H9 (cell line): Measurements from ENCODE around the gene PPM1J. TPM values are rescaled to one million over a fixed set of nuclear protein-coding genes. Genes with fewer than 3 reads are reported as not detected.

ENCODE experiments used
- DNase-seq: peaks from one replicate; pipeline ENCODE4 v3.0.0-alpha.2; 2017
- H2AFZ ChIP-seq: one replicate; pipeline ENCODE4 v1.6.1; 2013; ENCODE audit warnings: mild to moderate bottlenecking, low read length, control low read depth, moderate library complexity
- H2AK5ac ChIP-seq: 2 replicates; pipeline ENCODE4 v1.6.1; 2013; ENCODE audit warnings: low read length, control low read depth, mixed read lengths; ENCODE audit not compliant: insufficient read length
- H2BK120ac ChIP-seq: one replicate; pipeline ENCODE4 v1.6.1; 2013; ENCODE audit warnings: low read depth, mild to moderate bottlenecking, low read length, control low read depth, inconsistent platforms; ENCODE audit not compliant: poor library complexity, severe bottlenecking
- H2BK12ac ChIP-seq: 2 replicates; pipeline ENCODE4 v1.6.1; 2013; ENCODE audit warnings: low read length, control low read depth, mixed read lengths, low read depth; ENCODE audit not compliant: insufficient read length
- H2BK15ac ChIP-seq: 2 replicates; pipeline ENCODE4 v1.6.1; 2013; ENCODE audit warnings: low read depth, low read length, control low read depth
- H2BK20ac ChIP-seq: one replicate; pipeline ENCODE4 v1.6.1; 2013; ENCODE audit warnings: low read depth, mild to moderate bottlenecking, low read length, control low read depth, inconsistent platforms; ENCODE audit not compliant: poor library complexity, severe bottlenecking
- H2BK5ac ChIP-seq: 2 replicates; pipeline ENCODE4 v1.6.1; 2013; ENCODE audit warnings: low read length, control low read depth, mixed read lengths; ENCODE audit not compliant: insufficient read length
- H3K14ac ChIP-seq: 2 replicates; pipeline ENCODE4 v1.6.1; 2013; ENCODE audit warnings: low read length, control low read depth; ENCODE audit not compliant: insufficient read depth
- H3K18ac ChIP-seq: 2 replicates; pipeline ENCODE4 v1.6.1; 2013; ENCODE audit warnings: low read depth, mild to moderate bottlenecking, mixed read lengths, low read length, control low read depth; ENCODE audit not compliant: insufficient read length
- H3K23ac ChIP-seq: 2 replicates; pipeline ENCODE4 v1.6.1; 2013; ENCODE audit warnings: low read length, control low read depth, mixed read lengths, low read depth; ENCODE audit not compliant: insufficient read length
- H3K23me2 ChIP-seq: 2 replicates; pipeline ENCODE4 v1.6.1; 2013; ENCODE audit warnings: low read depth, mild to moderate bottlenecking, mixed read lengths, low read length, control low read depth; ENCODE audit not compliant: insufficient read length, poor library complexity, severe bottlenecking
- H3K27ac ChIP-seq: 2 replicates; pipeline ENCODE4 v1.5.1; 2013; ENCODE audit warnings: low read length, control low read depth, mixed read lengths, low read depth; ENCODE audit not compliant: insufficient read length
- H3K27me3 ChIP-seq: 2 replicates; pipeline ENCODE4 v1.6.1; 2013; ENCODE audit warnings: low read length, control low read depth, inconsistent platforms; ENCODE audit not compliant: insufficient read depth
- H3K4ac ChIP-seq: 2 replicates; pipeline ENCODE4 v1.6.1; 2013; ENCODE audit warnings: low read depth, mild to moderate bottlenecking, control low read depth, inconsistent platforms, low read length, moderate library complexity
- H3K4me1 ChIP-seq: 2 replicates; pipeline ENCODE4 v1.6.1; 2013; ENCODE audit warnings: low read length, control low read depth, inconsistent platforms; ENCODE audit not compliant: insufficient read depth
- H3K4me2 ChIP-seq: 2 replicates; pipeline ENCODE4 v1.6.1; 2013; ENCODE audit warnings: low read length, control low read depth, mixed read lengths; ENCODE audit not compliant: insufficient read length, insufficient read depth
- H3K56ac ChIP-seq: 2 replicates; pipeline ENCODE4 v1.6.1; 2013; ENCODE audit warnings: low read depth, mild to moderate bottlenecking, mixed read lengths, low read length, control low read depth; ENCODE audit not compliant: insufficient read length
- H3K79me1 ChIP-seq: 2 replicates; pipeline ENCODE4 v1.6.1; 2013; ENCODE audit warnings: low read depth, mild to moderate bottlenecking, moderate library complexity, low read length, control low read depth, inconsistent platforms; ENCODE audit not compliant: insufficient read depth, poor library complexity, severe bottlenecking
- H3K79me2 ChIP-seq: 2 replicates; pipeline ENCODE4 v1.6.1; 2013; ENCODE audit warnings: low read length, control low read depth, inconsistent platforms; ENCODE audit not compliant: insufficient read depth
- H3K9ac ChIP-seq: 2 replicates; pipeline ENCODE4 v1.6.1; 2013; ENCODE audit warnings: low read length, control low read depth, mixed read lengths; ENCODE audit not compliant: insufficient read length; ENCODE audit errors: extremely low read depth
- H3K9me3 ChIP-seq: one replicate; pipeline ENCODE4 v1.6.1; 2013; ENCODE audit warnings: low read depth, low read length, inconsistent platforms; ENCODE audit not compliant: control insufficient read depth
- H3T11ph ChIP-seq: one replicate; pipeline ENCODE4 v1.6.1; 2013; ENCODE audit warnings: mild to moderate bottlenecking, low read length, control low read depth, inconsistent platforms
- H4K20me1 ChIP-seq: one replicate; pipeline ENCODE4 v1.6.1; 2013; ENCODE audit not compliant: control insufficient read depth, insufficient read length, insufficient read depth
- H4K5ac ChIP-seq: 2 replicates; pipeline ENCODE4 v1.6.1; 2013; ENCODE audit warnings: low read depth, mild to moderate bottlenecking, mixed read lengths, low read length, control low read depth; ENCODE audit not compliant: insufficient read length
- H4K8ac ChIP-seq: replicated peaks from 2 replicates; pipeline ENCODE4 v1.6.1; 2013; ENCODE audit warnings: low read length, control low read depth, mixed read lengths, low read depth; ENCODE audit not compliant: insufficient read length
- H4K91ac ChIP-seq: 2 replicates; pipeline ENCODE4 v1.6.1; 2013; ENCODE audit warnings: low read depth, mild to moderate bottlenecking, moderate library complexity, mixed read lengths, low read length, control low read depth; ENCODE audit not compliant: insufficient read length
- H3K27ac Mint-ChIP-seq, 3 experiments: 2 replicates in 2 of 3; 3 replicates in 1 of 3; pipeline ENCODE4 v1.8.0; 2020 to 2021; ENCODE audit warnings: mixed read lengths in 3 of 3, mild to moderate bottlenecking in 1 of 3, moderate library complexity in 1 of 3
- H3K27me3 Mint-ChIP-seq: 2 replicates; pipeline ENCODE4 v1.8.0; 2021; ENCODE audit warnings: low read depth, mild to moderate bottlenecking, moderate library complexity, mixed read lengths
- H3K36me3 Mint-ChIP-seq, 3 experiments: 2 replicates in 2 of 3; 3 replicates in 1 of 3; pipeline ENCODE4 v1.8.0; 2020 to 2021; ENCODE audit warnings: low read depth in 3 of 3, mixed read lengths in 3 of 3; ENCODE audit not compliant: insufficient read depth in 1 of 3
- H3K4me1 Mint-ChIP-seq, 2 experiments: 2 replicates each; pipeline ENCODE4 v1.8.0; 2020; ENCODE audit warnings: mixed read lengths in 2 of 2
- H3K4me3 Mint-ChIP-seq, 2 experiments: 2 replicates in 1 of 2; 3 replicates in 1 of 2; pipeline ENCODE4 v1.8.0; 2020 to 2021; ENCODE audit warnings: mild to moderate bottlenecking in 2 of 2, mixed read lengths in 2 of 2, moderate library complexity in 1 of 2
- H3K9me3 Mint-ChIP-seq, 2 experiments: 2 replicates in 1 of 2; 3 replicates in 1 of 2; pipeline ENCODE4 v1.8.0; 2020; ENCODE audit warnings: mild to moderate bottlenecking in 2 of 2, mixed read lengths in 2 of 2, moderate library complexity in 1 of 2
- WGBS: extraction: QIAGEN DNeasy Blood & Tissue Kit; methylation state at CpG from one replicate; pipeline ENCODE4 v1.1.7; 2013; ENCODE audit warnings: missing lambda C conversion rate, low lambda C conversion rate, mixed read lengths; ENCODE audit not compliant: insufficient read length; ENCODE audit errors: extremely low coverage; 5-methylcytosine and 5-hydroxymethylcytosine counted together
- total RNA-seq: library from RNA; stranded (reverse); gene quantifications from 2 replicates; pipeline ENCODE4 v1.2.1, GENCODE V29; 2021
- TF ChIP-seq, protein P1 (sequence below): fragments of 200-600 bp; sonication (generic); conservative IDR thresholded peaks from 3 replicates; pipeline ENCODE4 v1.8.0; 2021; ENCODE audit warnings: antibody characterized with exemption, mild to moderate bottlenecking

The PPM1J gene
- total RNA-seq, 1 experiment from 2014 or later = 12.7 TPM

DNA sequence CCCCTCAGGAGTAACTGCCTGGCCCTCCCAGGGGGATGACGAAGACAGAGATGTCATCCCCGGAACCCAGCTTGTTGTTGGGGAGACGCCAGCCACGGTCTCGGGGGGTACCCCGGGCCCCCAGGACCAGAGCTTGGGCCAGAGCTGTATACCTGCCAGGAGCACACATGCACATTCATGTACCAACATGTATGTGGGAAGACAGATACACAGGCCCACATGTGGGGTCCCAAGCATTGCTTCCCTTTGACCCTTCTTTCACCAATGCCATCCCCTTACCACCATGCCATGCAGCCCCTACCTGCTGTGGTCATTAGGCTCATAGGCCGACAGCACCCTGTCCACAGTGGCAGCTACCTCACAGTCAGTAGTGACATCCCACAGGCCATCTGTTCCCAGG lies 5.0 kb downstream of the PPM1J start:
- TF ChIP-seq, protein P1, sequence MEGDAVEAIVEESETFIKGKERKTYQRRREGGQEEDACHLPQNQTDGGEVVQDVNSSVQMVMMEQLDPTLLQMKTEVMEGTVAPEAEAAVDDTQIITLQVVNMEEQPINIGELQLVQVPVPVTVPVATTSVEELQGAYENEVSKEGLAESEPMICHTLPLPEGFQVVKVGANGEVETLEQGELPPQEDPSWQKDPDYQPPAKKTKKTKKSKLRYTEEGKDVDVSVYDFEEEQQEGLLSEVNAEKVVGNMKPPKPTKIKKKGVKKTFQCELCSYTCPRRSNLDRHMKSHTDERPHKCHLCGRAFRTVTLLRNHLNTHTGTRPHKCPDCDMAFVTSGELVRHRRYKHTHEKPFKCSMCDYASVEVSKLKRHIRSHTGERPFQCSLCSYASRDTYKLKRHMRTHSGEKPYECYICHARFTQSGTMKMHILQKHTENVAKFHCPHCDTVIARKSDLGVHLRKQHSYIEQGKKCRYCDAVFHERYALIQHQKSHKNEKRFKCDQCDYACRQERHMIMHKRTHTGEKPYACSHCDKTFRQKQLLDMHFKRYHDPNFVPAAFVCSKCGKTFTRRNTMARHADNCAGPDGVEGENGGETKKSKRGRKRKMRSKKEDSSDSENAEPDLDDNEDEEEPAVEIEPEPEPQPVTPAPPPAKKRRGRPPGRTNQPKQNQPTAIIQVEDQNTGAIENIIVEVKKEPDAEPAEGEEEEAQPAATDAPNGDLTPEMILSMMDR = no peak
- no peaks in the 10 kb centered on the region; a peak in 1 of 5 replicates for H3K9me3 Mint-ChIP-seq

More for the DNA sequence above, 5.0 kb downstream of the PPM1J start:
- Mint-ChIP-seq H3K27me3 (peaks cover 54% of the 10 kb centered on the region), H3K27ac (no peak overlapping the region), H3K36me3 (peaks cover 13 to 24% (median 17%) of the 10 kb centered on the region in 3 experiments), H3K4me3 (no peak overlapping the region), H3K4me1 (peaks cover 50 to 57% of the 10 kb centered on the region in 2 experiments)
- Histone ChIP-seq H4K20me1 (no peaks in the 10 kb centered on the region), H3K79me2 (no peaks in the 10 kb centered on the region; the same call in 1 of the 2 replicates), H3K79me1 (no peaks in the 10 kb centered on the region), H3K4me1 (peaks cover 16% of the 10 kb centered on the region), H3K9me3 (no peaks in the 10 kb centered on the region), H2AFZ (no peak overlapping the region), H3K14ac (no peak overlapping the region), H3K27ac (no peak overlapping the region), H4K5ac (no peak overlapping the region), H4K91ac (no peak overlapping the region), H3T11ph (no peak overlapping the region), H3K23me2 (peaks cover 19% of the 10 kb centered on the region), H2AK5ac (no peak overlapping the region), H2BK20ac (no peak overlapping the region), H3K23ac (no peak overlapping the region), H3K9ac (no peak overlapping the region), H2BK120ac (no peak overlapping the region), H3K4ac (no peak overlapping the region), H3K4me2 (no peak overlapping the region), H2BK15ac (no peak overlapping the region), H2BK5ac (no peak overlapping the region), H3K18ac (no peak overlapping the region), H2BK12ac (no peak overlapping the region), H3K56ac (no peak overlapping the region), H4K8ac (no peak overlapping the region), H3K27me3 (no peaks in the 10 kb centered on the region; the same call in 1 of the 2 replicates)
- no CpG with 5 or more reads among the region's 7 CpGs for WGBS
- DNase-seq = no peak
